NCI-H524 (cell line): Measurements from ENCODE around the gene APLP1.
"Not testable (repeated sequence)": the region's sequence is repeated elsewhere in the genome, so short reads cannot be mapped to it uniquely, and the experiment has no call there.

Experiments used
- DNase-seq, 2 experiments: peaks; one replicate each; lab custom pipeline; 2025; lab: John Stamatoyannopoulos, UW

APLP1 gene

GRCh38 chr19:35882114-35882832, 13.9 kb downstream of the APLP1 start:
- peak; percentile 92 to 94 for DNase-seq

- no peak for DNase-seq
Observed at GRCh38 chr19:35883882-35884281, 15.5 kb downstream of the APLP1 start.

- no peak for DNase-seq
Observed at GRCh38 chr19:35885225-35885738, 16.9 kb downstream of the APLP1 start.

DNA sequence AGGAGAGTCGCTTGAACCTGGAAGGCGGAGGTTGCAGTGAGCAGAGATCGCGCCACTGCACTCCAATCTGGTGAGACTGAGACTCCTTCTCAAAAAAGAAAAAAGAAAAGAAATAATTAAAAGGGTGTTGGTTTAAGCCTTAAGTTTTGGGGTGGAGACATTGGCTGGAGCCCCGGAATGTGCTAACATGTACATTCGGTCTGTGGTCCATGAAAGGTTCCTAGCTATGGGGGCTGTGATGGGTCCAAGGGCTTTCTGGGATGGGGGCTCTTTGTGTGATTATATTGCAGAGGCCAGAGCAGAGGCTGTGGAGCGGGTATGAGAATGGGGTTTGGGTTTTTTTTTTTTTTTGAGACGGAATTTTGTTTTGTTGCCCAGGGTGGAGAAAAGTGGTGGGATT, 17.5 kb downstream of the APLP1 start:
- no peak for DNase-seq

- DNase-seq, result no peak
Observed at GRCh38 chr19:35887197-35887596, 18.8 kb downstream of the APLP1 start.

- DNase-seq, result no peak
Observed at GRCh38 chr19:35888398-35888797, 20.0 kb downstream of the APLP1 start.

DNA sequence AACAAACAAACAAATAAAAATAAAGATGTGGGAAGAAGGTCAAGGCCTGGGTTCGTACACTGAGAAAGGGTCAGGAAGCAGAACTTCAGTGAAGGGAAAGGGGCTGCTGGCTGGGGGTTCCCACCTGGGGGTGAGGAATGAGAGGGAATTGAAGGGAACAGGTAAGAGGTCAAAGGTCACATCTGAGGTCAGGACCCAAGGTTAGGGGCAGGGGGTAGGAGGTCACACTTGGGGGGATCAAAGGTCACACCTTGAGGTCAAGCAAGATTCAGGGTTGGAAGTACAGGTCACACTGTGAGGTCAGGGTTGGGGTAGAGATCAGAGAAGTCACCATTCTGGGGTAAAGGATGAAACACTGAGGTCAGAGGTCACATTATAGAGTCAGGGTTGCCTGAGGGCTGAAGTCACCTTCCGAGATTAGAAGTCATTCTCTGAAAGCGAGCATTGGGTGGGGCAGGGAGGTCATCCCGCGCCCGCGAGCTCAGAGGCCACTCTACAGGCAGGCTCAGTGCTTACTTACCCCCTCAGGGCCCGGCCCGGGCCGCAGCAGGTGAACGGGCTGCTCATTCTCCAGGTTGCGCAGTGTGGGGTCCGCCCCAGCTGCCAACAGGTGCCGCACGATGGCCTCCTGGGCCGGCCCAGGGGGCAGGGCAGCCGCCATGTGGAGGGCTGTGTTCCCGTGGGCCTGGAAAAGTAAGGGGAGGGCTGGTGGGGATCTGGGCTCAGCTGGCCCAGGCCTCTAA, 21.2 kb downstream of the APLP1 start:
- DNase-seq, result no peak

- DNase-seq, result no peak
Observed at GRCh38 chr19:35890113-35890650, 21.8 kb downstream of the APLP1 start.

GRCh38 chr19:35891819-35892218, 23.4 kb downstream of the APLP1 start:
- not testable (repeated sequence) for DNase-seq

GRCh38 chr19:35894342-35894741, 26.0 kb downstream of the APLP1 start:
- no peak for DNase-seq

GRCh38 chr19:35895911-35896642, 27.7 kb downstream of the APLP1 start:
- no peak for DNase-seq

DNA sequence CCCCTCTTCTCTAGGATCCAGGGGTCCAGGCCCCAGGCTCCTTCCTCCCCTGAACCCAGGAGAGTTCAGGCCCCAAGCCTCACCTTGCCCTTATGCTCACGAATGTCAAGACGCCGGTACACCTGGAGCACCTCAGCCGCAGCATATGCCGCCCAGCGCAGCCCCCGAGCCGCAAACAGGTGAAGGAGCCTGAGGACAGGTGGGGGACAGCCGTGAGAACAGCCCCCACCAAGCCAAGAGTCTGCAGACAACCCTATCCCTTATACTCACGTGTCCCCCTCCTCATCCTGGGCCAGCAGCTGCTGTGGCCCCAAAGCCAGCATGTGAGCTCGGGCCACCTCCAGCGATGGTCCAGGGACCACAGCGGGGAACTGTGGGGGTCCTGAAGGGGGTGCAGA, 28.3 kb downstream of the APLP1 start:
- no peak for DNase-seq

- no peak for DNase-seq
Observed at GRCh38 chr19:35897706-35898451, 29.5 kb downstream of the APLP1 start.

DNA sequence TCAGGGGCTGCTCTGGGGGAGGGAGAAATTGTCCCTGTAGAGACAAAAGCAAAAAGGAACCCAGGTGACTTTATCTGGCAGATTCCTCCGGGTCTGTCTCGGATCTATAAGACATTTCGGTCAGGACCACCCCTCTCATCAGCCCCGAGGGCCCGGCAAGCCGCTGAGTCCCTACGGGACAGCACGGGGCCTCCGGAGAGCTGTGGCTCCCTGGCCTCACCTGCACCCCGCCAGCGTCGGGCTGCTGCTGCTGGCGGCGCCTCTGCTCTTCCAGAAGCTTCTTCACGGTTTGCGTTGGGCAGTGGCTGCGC, 30.1 kb downstream of the APLP1 start:
- no peak for DNase-seq

GRCh38 chr19:35899547-35900214, 31.3 kb downstream of the APLP1 start:
- peak; percentile 77 to 85 for DNase-seq

DNA sequence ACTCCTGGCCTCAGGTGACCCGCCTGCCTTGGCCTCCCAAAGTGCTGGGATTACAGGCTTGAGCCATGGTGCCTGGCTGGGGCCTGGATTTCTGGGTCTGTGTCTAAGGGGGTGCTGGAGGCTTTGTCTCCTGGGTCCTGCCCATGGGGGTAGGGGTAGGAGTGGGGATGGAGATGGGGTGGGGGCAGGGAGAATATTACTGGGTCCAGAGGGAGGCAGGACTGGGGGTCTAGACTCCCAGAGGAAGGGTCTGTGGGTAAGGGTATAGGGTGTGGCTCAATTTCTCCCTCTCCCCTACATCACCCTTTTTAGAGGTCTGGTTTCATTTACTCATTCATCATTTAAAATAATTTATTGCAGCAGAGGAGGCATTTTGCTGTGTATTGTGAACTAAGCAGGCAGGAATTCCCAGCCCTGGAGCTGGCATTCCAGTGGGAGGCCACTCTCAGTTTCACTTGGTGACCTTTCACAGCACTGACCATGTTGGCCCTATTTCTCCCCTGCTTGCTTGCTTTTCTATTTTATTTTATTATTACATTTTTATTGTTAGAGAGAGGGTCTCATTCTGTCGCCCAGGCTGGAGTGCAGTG, 32.8 kb downstream of the APLP1 start:
- DNase-seq, result no peak

GRCh38 chr19:35901854-35902661, 33.7 kb downstream of the APLP1 start, which contains the start of gene HCST:
Gene HCST (plus strand): TSS chr19:35902529. CDS start chr19:35902594, 65 bp downstream.
- DNase-seq, result peak in 1 of 2 experiments; percentile 27

- no peak for DNase-seq
Observed at GRCh38 chr19:35902870-35903475, 34.6 kb downstream of the APLP1 start.

DNA sequence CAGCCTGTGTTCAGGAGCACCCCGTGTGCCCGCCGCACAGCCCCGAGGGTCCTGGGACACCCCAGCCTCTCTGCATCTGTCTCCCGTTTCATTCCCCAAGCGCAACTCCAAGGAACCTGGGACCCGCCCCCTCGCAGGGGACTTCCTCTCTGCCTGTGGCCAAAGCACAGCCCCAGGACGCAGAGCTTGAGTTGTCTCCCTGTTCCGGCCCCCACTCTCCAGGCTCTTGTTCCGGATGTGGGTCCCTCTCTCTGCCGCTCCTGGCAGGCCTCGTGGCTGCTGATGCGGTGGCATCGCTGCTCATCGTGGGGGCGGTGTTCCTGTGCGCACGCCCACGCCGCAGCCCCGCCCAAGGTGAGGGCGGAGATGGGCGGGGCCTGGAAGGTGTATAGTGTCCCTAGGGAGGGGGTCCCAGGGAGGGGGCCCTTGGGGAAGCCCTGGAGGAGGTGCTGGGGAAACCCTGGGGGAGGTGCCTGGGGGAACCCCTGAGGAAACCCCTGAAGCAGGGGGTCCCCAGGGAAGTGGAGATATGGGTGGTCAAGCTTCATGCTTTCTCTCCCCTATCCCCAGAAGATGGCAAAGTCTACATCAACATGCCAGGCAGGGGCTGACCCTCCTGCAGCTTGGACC, 35.3 kb downstream of the APLP1 start:
- peak in 1 of 2 experiments; percentile 49 for DNase-seq
